ENCODE measurements around the gene LRMDA.
"Not testable (repeated sequence)": the region's sequence is repeated elsewhere in the genome, so short reads cannot be mapped to it uniquely, and the experiment has no call there.

Gene LRMDA

GRCh38 chr10:75611172-75611992, 180.0 kb downstream of the LRMDA start:
- no peak for DNase-seq (ENCODE audit: low read depth in 3 of 3)

- DNase-seq (ENCODE audit: low read depth in 3 of 3), result no peak
These were observed 180.6 kb downstream of the LRMDA start for GRCh38 chr10:75611993-75612372.

GRCh38 chr10:75612904-75613684, 181.7 kb downstream of the LRMDA start:
- no peak for DNase-seq (ENCODE audit: low read depth in 3 of 3)

DNA sequence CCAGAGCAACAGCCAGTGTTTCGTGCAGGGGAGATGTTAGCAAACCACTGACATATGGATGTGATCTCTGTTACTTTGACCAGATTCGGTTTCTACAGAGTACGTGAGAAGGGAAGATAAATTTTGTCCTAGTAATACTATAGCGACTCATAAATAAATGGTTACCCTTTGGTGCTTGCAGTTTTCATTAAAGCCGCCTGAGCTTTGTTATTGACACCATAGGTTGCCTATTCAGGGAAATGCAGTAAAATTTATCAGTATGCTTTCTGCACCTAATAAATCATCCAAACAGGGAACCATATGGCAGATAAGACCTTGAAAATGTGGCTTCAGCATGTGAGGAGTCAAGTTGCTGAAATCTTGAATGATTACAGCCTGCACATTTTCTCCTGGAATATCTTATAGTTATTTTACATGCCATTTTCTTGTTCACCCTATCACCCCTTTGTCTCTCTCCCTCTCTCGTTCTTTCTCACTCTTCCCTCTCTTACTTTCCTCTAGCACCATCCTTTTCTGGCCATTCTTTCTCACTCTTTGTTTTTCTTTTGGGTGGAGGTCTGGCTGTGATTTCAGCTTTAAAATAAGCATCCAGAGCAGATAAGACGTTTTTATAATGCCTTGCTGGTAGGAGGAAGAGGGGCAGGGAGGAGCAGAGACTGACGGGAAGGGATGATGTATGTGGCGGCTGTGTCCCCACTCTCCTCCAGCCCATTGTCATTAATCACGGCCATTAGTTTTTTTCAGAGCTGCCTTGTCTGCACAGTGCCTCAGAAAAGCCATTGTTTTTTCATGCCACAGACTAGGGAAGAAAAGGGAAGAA, 182.5 kb downstream of the LRMDA start:
- DNase-seq (ENCODE audit: low read depth in 3 of 3), result no peak

- DNase-seq (ENCODE audit: low read depth in 3 of 3), result no peak
These were observed 184.7 kb downstream of the LRMDA start for GRCh38 chr10:75616076-75616475.

DNA sequence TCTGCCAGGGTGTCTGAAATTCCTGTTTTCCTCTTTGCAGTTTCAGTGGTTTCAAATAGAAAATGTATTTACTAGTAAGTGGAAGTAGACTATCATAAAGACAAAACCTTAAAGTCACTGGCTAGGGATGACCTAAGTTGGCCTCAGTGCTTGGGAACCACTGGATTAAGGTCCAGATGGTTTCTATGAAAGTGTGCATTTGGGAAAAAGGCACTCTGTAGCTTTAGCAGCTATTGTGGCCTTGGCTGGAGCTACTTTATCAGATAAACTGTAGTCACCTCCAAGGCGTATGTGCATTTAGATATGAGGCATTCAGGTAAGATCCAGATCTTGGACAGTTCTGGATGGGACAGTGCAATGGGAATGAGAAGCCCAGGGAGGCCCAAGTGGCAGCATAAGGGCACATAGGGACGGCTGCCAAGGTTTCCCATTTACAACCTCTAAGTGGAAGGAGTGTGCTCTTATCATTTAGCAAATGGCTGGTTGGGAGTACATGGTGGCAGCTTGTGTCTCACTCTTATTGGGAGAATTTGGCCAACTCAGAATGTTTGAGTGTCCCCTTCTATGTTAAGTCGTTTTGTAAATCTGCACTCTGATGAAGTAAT, 185.6 kb downstream of the LRMDA start:
- DNase-seq (ENCODE audit: low read depth in 3 of 3), result no peak

GRCh38 chr10:75617485-75618155, 186.2 kb downstream of the LRMDA start:
- DNase-seq (ENCODE audit: low read depth in 3 of 3), result no peak

GRCh38 chr10:75619635-75620034, 188.2 kb downstream of the LRMDA start:
- DNase-seq (ENCODE audit: low read depth in 3 of 3), result no peak

DNA sequence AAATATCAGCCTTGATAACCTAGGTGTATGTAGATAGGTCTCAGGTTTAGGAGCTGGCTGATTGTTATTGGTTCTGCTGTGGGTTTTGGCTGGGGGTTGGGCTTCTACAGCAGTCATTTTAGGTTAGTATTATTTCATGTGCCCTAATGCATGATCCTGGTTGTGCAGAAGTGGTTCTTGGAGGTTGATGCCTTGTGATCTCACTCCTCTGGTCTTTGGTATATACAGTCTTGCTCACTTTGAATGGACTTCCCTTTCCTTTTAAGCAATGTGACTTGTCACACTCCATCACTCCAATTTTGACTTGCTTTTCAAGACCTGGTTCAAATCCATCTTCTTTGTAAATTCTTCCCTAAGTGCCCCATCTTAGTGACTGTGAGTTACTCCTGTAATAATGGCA, 188.9 kb downstream of the LRMDA start:
- no peak for DNase-seq (ENCODE audit: low read depth in 3 of 3)

DNA sequence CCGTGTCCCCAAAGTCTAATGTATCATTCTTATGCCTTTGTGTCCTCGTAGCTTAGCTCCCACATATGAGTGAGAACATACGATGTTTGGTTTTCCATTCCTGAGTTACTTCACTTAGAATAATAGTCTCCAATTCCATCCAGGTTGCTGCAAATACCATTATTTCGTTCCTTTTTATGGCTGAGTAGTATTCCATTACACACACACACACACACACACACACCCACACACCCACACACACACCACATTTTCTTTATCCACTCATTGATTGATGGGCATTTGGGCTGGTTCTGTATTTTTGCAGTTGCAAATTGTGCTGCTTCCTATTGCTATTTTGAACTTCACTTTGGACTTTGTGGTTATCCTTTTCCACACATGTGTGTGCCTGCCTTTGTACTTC, 189.6 kb downstream of the LRMDA start:
- not testable (repeated sequence) for DNase-seq (ENCODE audit: low read depth in 3 of 3)

DNA sequence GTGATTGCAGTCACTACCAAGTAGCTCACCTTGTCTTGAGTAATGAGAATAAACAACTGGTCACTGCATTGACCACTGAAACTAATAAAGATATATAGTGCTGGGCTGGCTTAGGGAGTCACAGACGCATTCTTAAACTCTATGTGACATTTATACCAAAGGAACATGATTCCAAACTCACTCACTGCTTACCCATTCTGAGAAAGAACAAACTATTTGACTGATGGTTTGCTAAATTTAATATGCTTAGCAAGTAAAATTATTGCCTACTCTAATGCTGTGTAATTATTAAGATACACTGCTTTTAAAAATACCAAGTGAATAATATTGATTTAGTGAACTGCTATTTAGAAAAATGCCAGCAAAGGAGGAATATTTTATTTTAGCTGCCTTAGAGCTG, 191.1 kb downstream of the LRMDA start:
- DNase-seq (ENCODE audit: low read depth in 3 of 3), result no peak

- DNase-seq (ENCODE audit: low read depth in 3 of 3), result no peak
These were observed 192.1 kb downstream of the LRMDA start for GRCh38 chr10:75623310-75624093.

DNA sequence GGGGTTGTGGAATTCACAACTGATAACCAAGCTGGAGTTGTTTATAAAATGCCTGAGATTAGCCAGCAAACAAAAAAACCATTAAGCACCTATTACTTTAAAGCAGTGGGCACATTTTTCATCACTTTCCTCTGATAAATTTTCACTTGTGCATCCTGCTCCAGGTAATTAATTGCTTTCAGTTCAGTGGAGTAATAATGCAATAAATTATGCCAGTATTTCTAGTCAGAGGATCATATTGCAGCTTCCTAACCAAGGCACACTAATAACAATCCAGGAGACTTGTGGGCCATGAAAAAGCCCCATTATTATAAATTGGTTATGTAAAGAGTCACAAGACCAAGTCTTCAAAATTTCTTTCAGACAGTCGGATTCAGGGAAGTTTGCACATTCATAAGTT, 193.2 kb downstream of the LRMDA start:
- no peak for DNase-seq (ENCODE audit: low read depth in 3 of 3)

GRCh38 chr10:75630746-75631145, 199.3 kb downstream of the LRMDA start:
- DNase-seq (ENCODE audit: low read depth in 3 of 3), result no peak

DNA sequence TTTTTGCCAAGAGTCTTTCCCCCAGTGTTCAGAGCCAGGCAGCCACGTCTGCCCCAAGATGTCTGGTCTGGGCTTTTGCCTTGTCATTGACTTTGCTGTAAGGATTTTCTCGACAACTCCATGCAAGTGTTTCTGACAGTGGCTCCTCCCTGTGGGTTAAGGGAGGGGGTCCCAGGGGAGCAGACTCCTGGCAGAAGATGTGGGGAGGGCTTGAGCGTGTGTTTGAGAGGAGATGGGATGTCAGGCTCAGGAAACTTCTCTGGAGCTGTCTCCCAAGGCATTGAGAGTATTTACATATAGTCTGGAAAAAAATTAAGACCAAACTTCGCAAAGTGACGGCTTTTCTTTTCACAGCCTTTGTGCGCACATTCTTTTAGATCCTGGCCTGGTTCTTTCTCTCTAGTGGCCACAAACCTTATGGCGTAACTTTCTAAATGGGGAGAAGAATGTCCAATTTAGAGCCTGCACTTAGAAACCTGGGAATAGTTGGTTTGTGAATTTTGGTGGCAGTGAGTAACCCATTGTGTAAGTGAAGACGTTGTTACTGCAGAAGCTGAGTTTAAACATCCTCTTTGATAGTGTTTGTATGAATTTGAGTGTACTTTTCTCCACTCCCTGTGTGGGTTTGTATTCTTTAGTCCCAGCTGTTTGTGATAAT, 201.5 kb downstream of the LRMDA start:
- no peak for DNase-seq (ENCODE audit: low read depth in 3 of 3)

DNA sequence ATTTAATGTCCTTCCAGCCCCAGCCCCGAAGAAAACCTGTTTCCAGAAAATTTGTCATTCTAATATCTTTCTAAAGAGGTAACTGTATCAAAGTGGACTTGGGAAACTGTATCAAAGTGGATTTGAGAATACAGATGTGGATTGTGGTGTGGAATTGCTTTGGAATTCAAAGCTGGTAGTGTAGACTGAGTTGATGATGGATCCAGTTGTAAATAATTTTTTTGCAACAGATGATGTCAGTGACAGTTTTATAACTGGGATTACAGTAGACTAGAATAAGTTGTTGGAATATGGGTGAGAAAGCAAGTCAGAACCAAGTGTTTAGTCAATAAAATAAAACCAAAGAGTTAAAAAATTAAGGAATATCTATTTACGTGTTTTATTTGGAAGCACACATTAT, 202.1 kb downstream of the LRMDA start:
- DNase-seq (ENCODE audit: low read depth in 3 of 3), result no peak

- DNase-seq (ENCODE audit: low read depth in 3 of 3), result no peak
These were observed 203.5 kb downstream of the LRMDA start for GRCh38 chr10:75634947-75635346.

GRCh38 chr10:75638752-75639151, 207.3 kb downstream of the LRMDA start:
- DNase-seq (ENCODE audit: low read depth in 3 of 3), result no peak

GRCh38 chr10:75639736-75640135, 208.3 kb downstream of the LRMDA start:
- no peak for DNase-seq (ENCODE audit: low read depth in 3 of 3)

GRCh38 chr10:75640381-75640780, 209.0 kb downstream of the LRMDA start:
- no peak for DNase-seq (ENCODE audit: low read depth in 3 of 3)
